ENCODE measurements around the gene NFKBIL1.
A peak's percentile ranks its signal among the peaks of the same experiment; 100 is the strongest.
"Not testable (repeated sequence)": the region's sequence is repeated elsewhere in the genome, so short reads cannot be mapped to it uniquely, and the experiment has no call there.

The NFKBIL1 gene

GRCh38 chr6:31546958-31547726 is at the start of gene NFKBIL1:
Gene NFKBIL1, plus strand, starts transcription at chr6:31547608. Its CDS starts 87 bp downstream, at chr6:31547695.
- DNase-seq, result peak; percentile 91

GRCh38 chr6:31498748-31499147 is 48.7 kb upstream of the NFKBIL1 start:
- no peak for DNase-seq

GRCh38 chr6:31499648-31500047 is 47.8 kb upstream of the NFKBIL1 start:
- not testable (repeated sequence) for DNase-seq

- no peak for DNase-seq
These were observed 44.8 kb upstream of the NFKBIL1 start for GRCh38 chr6:31502586-31502985.

- DNase-seq, result not testable (repeated sequence)
These were observed 38.4 kb upstream of the NFKBIL1 start for GRCh38 chr6:31509036-31509435.

- DNase-seq, result no peak
These were observed 37.4 kb upstream of the NFKBIL1 start for GRCh38 chr6:31510007-31510406.

- DNase-seq, result no peak
These were observed 33.8 kb upstream of the NFKBIL1 start for GRCh38 chr6:31513456-31514165.

- no peak for DNase-seq
These were observed 25.6 kb upstream of the NFKBIL1 start for GRCh38 chr6:31521835-31522234.

GRCh38 chr6:31525553-31525931 is 21.9 kb upstream of the NFKBIL1 start:
- no peak for DNase-seq

- no peak for DNase-seq
These were observed 21.3 kb upstream of the NFKBIL1 start for GRCh38 chr6:31525932-31526591.

- peak; percentile 51 for DNase-seq
These were observed 19.1 kb upstream of the NFKBIL1 start for GRCh38 chr6:31528307-31528777.

- peak; percentile 59 for DNase-seq
These were observed 18.5 kb upstream of the NFKBIL1 start, which contains the start of gene MCCD1 for GRCh38 chr6:31528821-31529328. Gene MCCD1, plus strand, starts transcription at chr6:31528962. Its CDS starts 53 bp downstream, at chr6:31529015.

- peak; percentile 62 for DNase-seq
These were observed 17.9 kb upstream of the NFKBIL1 start for GRCh38 chr6:31529329-31530150.

GRCh38 chr6:31530659-31531058 is 16.7 kb upstream of the NFKBIL1 start:
- DNase-seq, result peak; percentile 46

GRCh38 chr6:31531162-31531561 is 16.2 kb upstream of the NFKBIL1 start:
- DNase-seq, result peak; percentile 49

GRCh38 chr6:31531771-31532643 is 15.4 kb upstream of the NFKBIL1 start:
- peak; percentile 50 for DNase-seq

GRCh38 chr6:31532644-31533454 is 14.6 kb upstream of the NFKBIL1 start:
- peak; percentile 48 for DNase-seq

- DNase-seq, result peak; percentile 26
These were observed 14.0 kb upstream of the NFKBIL1 start for GRCh38 chr6:31533455-31533841.

- DNase-seq, result peak; percentile 55
These were observed 13.4 kb upstream of the NFKBIL1 start for GRCh38 chr6:31534011-31534410.

- peak; percentile 50 for DNase-seq
These were observed 12.8 kb upstream of the NFKBIL1 start for GRCh38 chr6:31534521-31535040.

Measured in activated CD8-positive, alpha-beta memory T cell treated with anti-CD3 and anti-CD28 coated beads, Interleukin-2, amount 50 U/mL, for 48 hours (primary cell).